Erythroblast (primary cell): ENCODE results near the gene TF.

ENCODE experiments used
- GATA1 ChIP-seq: IDR thresholded peaks from 2 replicates; pipeline ENCODE4 v1.6.1; 2011; ENCODE audit warnings: low read depth, mild to moderate bottlenecking, control low read depth, low read length, moderate library complexity
- POLR2A ChIP-seq: IDR thresholded peaks from 2 replicates; pipeline ENCODE4 v1.6.1; 2011; ENCODE audit warnings: mild to moderate bottlenecking, low read length

DNA sequence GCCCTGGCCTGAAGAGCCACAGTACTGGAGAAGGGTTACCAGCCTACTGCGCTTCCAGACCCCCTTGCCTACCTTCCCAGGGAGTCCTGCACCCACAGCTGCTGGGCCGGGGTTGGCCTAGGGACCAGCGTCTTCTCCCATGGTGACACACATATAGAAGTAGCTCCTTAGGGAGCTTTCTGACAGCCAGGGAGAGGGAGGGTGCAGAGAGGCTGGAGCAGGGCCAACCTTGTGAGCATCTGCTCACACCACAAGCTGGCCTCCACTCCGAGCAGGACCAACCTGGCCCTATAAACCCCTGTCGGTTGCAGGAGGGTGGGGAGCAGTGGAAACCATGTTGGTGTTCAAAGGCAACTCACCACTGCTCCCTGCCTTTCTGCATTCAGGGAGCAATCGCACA lies 94.6 kb downstream of the TF start:
- no peak for TF ChIP-seq POLR2A
- TF ChIP-seq GATA1, result no peak
